GM21367 (cell line): ENCODE data around the gene SLC8A2.

ENCODE experiments used
- ATAC-seq: cut with Tn5 transposase; IDR thresholded peaks from one replicate; pipeline ENCODE4 v1.9.1; 2021; ENCODE audit not compliant: unreplicated experiment

Gene SLC8A2

GRCh38 chr19:47471733-47472457 is at the start of gene SLC8A2:
TSS of gene SLC8A2 (minus strand) at chr19:47471893. CDS start at chr19:47466403, 5,490 bp downstream.
- no peak for ATAC-seq

GRCh38 chr19:47520839-47521238 is 49.1 kb upstream of the SLC8A2 start:
- no peak for ATAC-seq

- ATAC-seq = no peak
These were observed 48.7 kb upstream of the SLC8A2 start for GRCh38 chr19:47520343-47520806.

- ATAC-seq = no peak
These were observed 47.2 kb upstream of the SLC8A2 start for GRCh38 chr19:47518854-47519253.

- ATAC-seq = no peak
These were observed 46.4 kb upstream of the SLC8A2 start for GRCh38 chr19:47518139-47518538.

GRCh38 chr19:47514869-47515588 is 43.3 kb upstream of the SLC8A2 start, which contains the start of gene NAPA:
TSS of gene NAPA (minus strand) at chr19:47515063. CDS start at chr19:47514940, 123 bp downstream.
- ATAC-seq = peak; percentile 63

GRCh38 chr19:47514151-47514868 is 42.6 kb upstream of the SLC8A2 start:
- peak; percentile 0 for ATAC-seq

- ATAC-seq = no peak
These were observed 41.2 kb upstream of the SLC8A2 start for GRCh38 chr19:47512948-47513319.

GRCh38 chr19:47512183-47512947 is 40.7 kb upstream of the SLC8A2 start:
- no peak for ATAC-seq

- ATAC-seq = no peak
These were observed 40.0 kb upstream of the SLC8A2 start for GRCh38 chr19:47511681-47512080.

- ATAC-seq = no peak
These were observed 39.4 kb upstream of the SLC8A2 start for GRCh38 chr19:47511128-47511517.

GRCh38 chr19:47510516-47511127 is 38.9 kb upstream of the SLC8A2 start:
- ATAC-seq = no peak

- no peak for ATAC-seq
These were observed 38.3 kb upstream of the SLC8A2 start for GRCh38 chr19:47509973-47510372.

- no peak for ATAC-seq
These were observed 37.6 kb upstream of the SLC8A2 start for GRCh38 chr19:47509170-47509847.

- ATAC-seq = no peak
These were observed 37.0 kb upstream of the SLC8A2 start for GRCh38 chr19:47508721-47509120.

GRCh38 chr19:47507924-47508553 is 36.3 kb upstream of the SLC8A2 start:
- ATAC-seq = no peak

- no peak for ATAC-seq
These were observed 35.3 kb upstream of the SLC8A2 start for GRCh38 chr19:47507012-47507411.

- no peak for ATAC-seq
These were observed 34.8 kb upstream of the SLC8A2 start for GRCh38 chr19:47506459-47506858.

GRCh38 chr19:47505506-47505905 is 33.8 kb upstream of the SLC8A2 start:
- no peak for ATAC-seq

- ATAC-seq = no peak
These were observed 32.1 kb upstream of the SLC8A2 start for GRCh38 chr19:47503826-47504150.
